PFSK-1 (cell line): ENCODE data around the gene LRRC4C.

Experiments used
- FOXP2 ChIP-seq: optimal IDR thresholded peaks from 2 replicates; pipeline ENCODE3; 2011; ENCODE audit warnings: borderline replicate concordance, control low read depth, inconsistent platforms; ENCODE audit not compliant: insufficient read depth; ENCODE audit errors: extremely low read length, extremely low read depth
- POLR2AphosphoS5 ChIP-seq: IDR thresholded peaks from 2 replicates; pipeline ENCODE4 v1.6.1; 2012; ENCODE audit warnings: low read depth, mild to moderate bottlenecking, control low read depth, low read length, moderate library complexity
- SIN3A ChIP-seq: IDR thresholded peaks from 2 replicates; pipeline ENCODE4 v1.6.1; 2012; ENCODE audit warnings: mild to moderate bottlenecking, low read length, moderate library complexity, borderline replicate concordance; ENCODE audit not compliant: insufficient read depth
- TAF1 ChIP-seq: IDR thresholded peaks from 2 replicates; pipeline ENCODE4 v1.6.1; 2012; ENCODE audit warnings: low read length, control low read depth, borderline replicate concordance; ENCODE audit not compliant: insufficient read depth
- TF ChIP-seq, protein P1 (sequence below), 2 experiments: IDR thresholded peaks; 2 replicates each; pipeline versions ENCODE4 v1.6.1 to v1.8.0; 2011 to 2012; ENCODE audit warnings: low read depth in 2 of 2, low read length in 2 of 2, control low read depth in 1 of 2, inconsistent platforms in 1 of 2, mild to moderate bottlenecking in 1 of 2, moderate library complexity in 1 of 2; ENCODE audit not compliant: insufficient read depth in 1 of 2

LRRC4C gene

GRCh38 chr11:40975076-40975475 is 484.4 kb downstream of the LRRC4C start:
- TF ChIP-seq TAF1 = no peak
- TF ChIP-seq, protein P1, sequence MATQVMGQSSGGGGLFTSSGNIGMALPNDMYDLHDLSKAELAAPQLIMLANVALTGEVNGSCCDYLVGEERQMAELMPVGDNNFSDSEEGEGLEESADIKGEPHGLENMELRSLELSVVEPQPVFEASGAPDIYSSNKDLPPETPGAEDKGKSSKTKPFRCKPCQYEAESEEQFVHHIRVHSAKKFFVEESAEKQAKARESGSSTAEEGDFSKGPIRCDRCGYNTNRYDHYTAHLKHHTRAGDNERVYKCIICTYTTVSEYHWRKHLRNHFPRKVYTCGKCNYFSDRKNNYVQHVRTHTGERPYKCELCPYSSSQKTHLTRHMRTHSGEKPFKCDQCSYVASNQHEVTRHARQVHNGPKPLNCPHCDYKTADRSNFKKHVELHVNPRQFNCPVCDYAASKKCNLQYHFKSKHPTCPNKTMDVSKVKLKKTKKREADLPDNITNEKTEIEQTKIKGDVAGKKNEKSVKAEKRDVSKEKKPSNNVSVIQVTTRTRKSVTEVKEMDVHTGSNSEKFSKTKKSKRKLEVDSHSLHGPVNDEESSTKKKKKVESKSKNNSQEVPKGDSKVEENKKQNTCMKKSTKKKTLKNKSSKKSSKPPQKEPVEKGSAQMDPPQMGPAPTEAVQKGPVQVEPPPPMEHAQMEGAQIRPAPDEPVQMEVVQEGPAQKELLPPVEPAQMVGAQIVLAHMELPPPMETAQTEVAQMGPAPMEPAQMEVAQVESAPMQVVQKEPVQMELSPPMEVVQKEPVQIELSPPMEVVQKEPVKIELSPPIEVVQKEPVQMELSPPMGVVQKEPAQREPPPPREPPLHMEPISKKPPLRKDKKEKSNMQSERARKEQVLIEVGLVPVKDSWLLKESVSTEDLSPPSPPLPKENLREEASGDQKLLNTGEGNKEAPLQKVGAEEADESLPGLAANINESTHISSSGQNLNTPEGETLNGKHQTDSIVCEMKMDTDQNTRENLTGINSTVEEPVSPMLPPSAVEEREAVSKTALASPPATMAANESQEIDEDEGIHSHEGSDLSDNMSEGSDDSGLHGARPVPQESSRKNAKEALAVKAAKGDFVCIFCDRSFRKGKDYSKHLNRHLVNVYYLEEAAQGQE (IDR thresholded peaks at IDR 0.05; ENCODE audit: insufficient read depth in 1 of 2, low read depth in 2 of 2, low read length in 2 of 2) = no peak
- TF ChIP-seq SIN3A = no peak
- TF ChIP-seq FOXP2 = no peak
- TF ChIP-seq POLR2AphosphoS5 = no peak

- TF ChIP-seq, protein P1 (IDR thresholded peaks at IDR 0.05; ENCODE audit: insufficient read depth in 1 of 2, low read depth in 2 of 2, low read length in 2 of 2) = no peak
- TF ChIP-seq POLR2AphosphoS5 (no peak), TAF1 (no peak), FOXP2 (no peak), SIN3A (no peak)
These were observed 485.2 kb downstream of the LRRC4C start for GRCh38 chr11:40974186-40974795.

GRCh38 chr11:40958707-40959106 is 500.7 kb downstream of the LRRC4C start:
- no peak for TF ChIP-seq POLR2AphosphoS5
- TF ChIP-seq, protein P1 (IDR thresholded peaks at IDR 0.05; ENCODE audit: insufficient read depth in 1 of 2, low read depth in 2 of 2, low read length in 2 of 2) = no peak

DNA sequence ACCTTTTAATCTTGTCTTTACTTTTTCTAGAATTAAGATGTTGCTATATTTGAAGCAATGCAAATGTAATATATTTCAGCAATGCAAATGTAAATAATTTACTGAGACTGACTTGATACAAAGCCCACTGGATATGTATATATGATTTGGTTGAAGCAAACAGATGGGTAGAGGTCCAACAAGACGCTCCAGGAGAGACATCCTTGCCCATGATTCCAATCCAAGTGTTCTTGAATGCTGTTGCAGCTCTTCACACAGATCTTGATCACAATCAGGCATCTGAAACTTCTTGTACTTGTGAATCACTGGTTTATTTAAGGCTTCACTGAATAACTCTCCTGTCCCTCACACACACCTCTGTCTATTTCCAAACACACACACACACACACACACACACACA is 507.0 kb downstream of the LRRC4C start:
- TF ChIP-seq, protein P1 (IDR thresholded peaks at IDR 0.05; ENCODE audit: insufficient read depth in 1 of 2, low read depth in 2 of 2, low read length in 2 of 2) = no peak
- TF ChIP-seq POLR2AphosphoS5 (no peak), SIN3A (no peak), TAF1 (no peak), FOXP2 (no peak)

GRCh38 chr11:40938002-40938401 is 521.5 kb downstream of the LRRC4C start:
- no peak for TF ChIP-seq POLR2AphosphoS5
- no peak for TF ChIP-seq SIN3A
- TF ChIP-seq FOXP2 = no peak
- TF ChIP-seq, protein P1 (IDR thresholded peaks at IDR 0.05; ENCODE audit: insufficient read depth in 1 of 2, low read depth in 2 of 2, low read length in 2 of 2) = no peak
- TF ChIP-seq TAF1 = no peak
